ENCODE data around the gene FOXN3. TPM values are rescaled to one million over a fixed set of nuclear protein-coding genes. Genes with fewer than 3 reads are reported as not detected.

The FOXN3 gene
- total and polyA plus RNA-seq, 2 experiments from 2014 or later, result 98.9 to 167 TPM

- Histone ChIP-seq H3K4me3 (no peak overlapping the region), H3K36me3 (ENCODE audit: insufficient read depth) (no peaks in the 10 kb centered on the region), H3K27ac (ENCODE audit: low read depth) (no peak overlapping the region), H3F3A (replicated peaks; ENCODE audit: low read depth) (no peaks in the 10 kb centered on the region), H2AFZ (no peak overlapping the region), H3K9me2 (ENCODE audit: insufficient read depth) (peaks cover 5% of the 10 kb centered on the region; the same call in 1 of the 2 replicates), H3K4me1 (ENCODE audit: insufficient read depth) (no peaks in the 10 kb centered on the region), H3K4me2 (no peak overlapping the region), H3K79me2 (replicated peaks; ENCODE audit: insufficient read depth) (no peaks in the 10 kb centered on the region), H3K27me3 (ENCODE audit: insufficient read depth) (no peaks in the 10 kb centered on the region), H4K20me1 (replicated peaks; ENCODE audit: insufficient read depth) (no peaks in the 10 kb centered on the region)
- ATAC-seq (no peak), DNase-seq (ENCODE audit: low spot score) (no peak)
- TF ChIP-seq REST (IDR thresholded peaks at IDR 0.05; ENCODE audit: unreplicated experiment) (no peak), EZH2 (IDR thresholded peaks at IDR 0.05; ENCODE audit: low read depth, unreplicated experiment) (no peak), CREB1 (CRISPR knock-in tag; IDR thresholded peaks at IDR 0.05; ENCODE audit: low read depth) (no peak), STAT1 (IDR thresholded peaks at IDR 0.05; ENCODE audit: unreplicated experiment) (no peak), ZNF462 (CRISPR knock-in tag; IDR thresholded peaks at IDR 0.05) (no peak), ETS1 (IDR thresholded peaks at IDR 0.05) (no peak), ZNF331 (CRISPR knock-in tag; IDR thresholded peaks at IDR 0.05; ENCODE audit: low read depth) (no peak)
- peaks cover 11% of the 10 kb centered on the region; the same call in 2 of the 3 replicates for H3K36me3 Mint-ChIP-seq (ENCODE audit: low read depth)
- no peak overlapping the region for H3K27ac Mint-ChIP-seq
- H3K4me1 Mint-ChIP-seq, result no peaks in the 10 kb centered on the region
- peaks cover 24% of the 10 kb centered on the region for H3K9me3 Mint-ChIP-seq
- H3K27me3 Mint-ChIP-seq (ENCODE audit: insufficient read depth, low read depth, poor library complexity), result peaks cover 6% of the 10 kb centered on the region
- no peak overlapping the region for H3K4me3 Mint-ChIP-seq
Measured at GRCh38 chr14:89108608-89109007, 308.4 kb downstream of the FOXN3 start.

Data from GM23338 (cell line).